Upper lobe of left lung (tissue), 4 donors: ENCODE data around the gene SWT1.

Experiments
- CTCF ChIP-seq, 6 experiments: fragments of 450-650 bp in 4 of 6; fragments of 200-600 bp in 2 of 6; sonication (generic) in 2 of 6; IDR thresholded peaks; one replicate each; pipeline ENCODE4 v1.5.1; 2016 to 2019; ENCODE audit warnings: antibody characterized with exemption in 6 of 6
- EP300 ChIP-seq, 4 donors: sonication (generic); formaldehyde crosslinking; IDR thresholded peaks; one replicate each; pipeline ENCODE4 v1.5.1; 2017; ENCODE audit warnings: antibody characterized with exemption in 4 of 4, control low read depth in 2 of 4

DNA sequence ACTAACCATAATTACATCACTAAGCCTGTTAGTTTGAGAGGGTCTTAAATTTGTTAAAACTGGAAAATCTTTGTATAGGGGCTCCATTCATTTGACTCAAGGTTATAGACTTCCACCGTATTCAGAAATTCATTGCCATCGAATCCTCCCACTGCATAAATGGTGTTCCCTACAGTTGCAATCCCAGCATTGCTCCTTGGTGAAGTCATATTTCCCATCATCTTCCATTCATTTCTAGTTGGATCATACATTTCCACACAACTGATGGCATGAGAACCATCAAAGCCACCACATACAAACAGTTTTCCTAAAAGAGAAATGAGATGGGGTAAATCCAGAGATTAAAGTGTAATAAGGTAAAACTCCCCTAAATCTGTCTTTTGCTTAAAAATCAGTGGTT, 141.0 kb downstream of the SWT1 start:
- no peak for TF ChIP-seq CTCF (IDR thresholded peaks at IDR 0.05)
- TF ChIP-seq EP300 (IDR thresholded peaks at IDR 0.05): no peak
